AG10803 (cell line): ENCODE measurements around the gene BICDL1.

ENCODE experiments used
- DNase-seq: peaks from one replicate; pipeline ENCODE4 v3.0.0; 2010; ENCODE audit warnings: low read depth
- H3K4me3 ChIP-seq: 2 replicates; pipeline ENCODE4 v1.5.1; 2011; ENCODE audit warnings: mild to moderate bottlenecking, low read length, control low read depth
- CTCF ChIP-seq: conservative IDR thresholded peaks from 2 replicates; pipeline ENCODE4 v1.5.1; 2011; ENCODE audit warnings: mild to moderate bottlenecking, low read length, control low read depth, inconsistent platforms

The BICDL1 gene

GRCh38 chr12:120079411-120080400 lies 90.7 kb downstream of the BICDL1 start:
- H3K4me3 ChIP-seq = no peak overlapping the region
- no peak for DNase-seq
- no peak for TF ChIP-seq CTCF

GRCh38 chr12:120081641-120082040 lies 92.6 kb downstream of the BICDL1 start:
- TF ChIP-seq CTCF = no peak
- no peak overlapping the region for H3K4me3 ChIP-seq
- no peak for DNase-seq

GRCh38 chr12:120085920-120086645 lies 97.0 kb downstream of the BICDL1 start:
- peak overlapping the region; percentile 65; the same call in 1 of the 2 replicates for H3K4me3 ChIP-seq
- no peak for DNase-seq
- no peak for TF ChIP-seq CTCF

- peak; percentile 90 for TF ChIP-seq CTCF
- peak overlapping the region; percentile 65 for H3K4me3 ChIP-seq
- peak; percentile 97 for DNase-seq
Observed at GRCh38 chr12:120086801-120087621, 98.0 kb downstream of the BICDL1 start.

GRCh38 chr12:120089105-120089504 lies 100.1 kb downstream of the BICDL1 start:
- H3K4me3 ChIP-seq = no peak overlapping the region
- TF ChIP-seq CTCF = no peak
- DNase-seq = no peak

- no peak for DNase-seq
- no peak overlapping the region for H3K4me3 ChIP-seq
- no peak for TF ChIP-seq CTCF
Observed at GRCh38 chr12:120089796-120090195, 100.8 kb downstream of the BICDL1 start.
